ENCODE data around the gene IL19. TPM values are rescaled to one million over a fixed set of nuclear protein-coding genes. Genes with fewer than 3 reads are reported as not detected.

IL19 gene
- total RNA-seq, 1 experiment from 2014 or later: not detected

GRCh38 chr1:206847946-206848345, 77.4 kb downstream of the IL19 start:
- Histone ChIP-seq H3K4me2 (ENCODE audit: insufficient read depth, insufficient read length, low read length) (no peak overlapping the region), H3K23ac (ENCODE audit: insufficient read length, low read depth, low read length) (no peak overlapping the region), H3K79me1 (ENCODE audit: insufficient read depth, low read depth, low read length, poor library complexity, severe bottlenecking) (no peaks in the 10 kb centered on the region), H3K27ac (ENCODE audit: insufficient read length, low read depth, low read length) (no peak overlapping the region), H4K8ac (replicated peaks; ENCODE audit: insufficient read length, low read depth, low read length) (no peak overlapping the region), H3T11ph (ENCODE audit: low read length) (no peak overlapping the region), H2BK12ac (ENCODE audit: insufficient read length, low read depth, low read length) (no peak overlapping the region), H2AFZ (ENCODE audit: low read length) (no peak overlapping the region), H2AK5ac (ENCODE audit: insufficient read length, low read length) (no peak overlapping the region), H2BK120ac (ENCODE audit: low read depth, low read length, poor library complexity, severe bottlenecking) (no peak overlapping the region), H2BK15ac (ENCODE audit: low read depth, low read length) (no peak overlapping the region), H4K91ac (ENCODE audit: insufficient read length, low read depth, low read length) (no peak overlapping the region), H3K9me3 (ENCODE audit: control insufficient read depth, low read depth, low read length) (no peaks in the 10 kb centered on the region), H3K56ac (ENCODE audit: insufficient read length, low read depth, low read length) (no peak overlapping the region), H3K4me1 (ENCODE audit: insufficient read depth, low read length) (no peaks in the 10 kb centered on the region), H3K27me3 (ENCODE audit: insufficient read depth, low read length) (no peaks in the 10 kb centered on the region), H3K18ac (ENCODE audit: insufficient read length, low read depth, low read length) (no peak overlapping the region), H3K4ac (ENCODE audit: low read depth, low read length) (no peak overlapping the region), H3K14ac (ENCODE audit: insufficient read depth, low read length) (no peak overlapping the region), H2BK5ac (ENCODE audit: insufficient read length, low read length) (no peak overlapping the region), H4K20me1 (ENCODE audit: control insufficient read depth, insufficient read depth, insufficient read length) (no peaks in the 10 kb centered on the region), H4K5ac (ENCODE audit: insufficient read length, low read depth, low read length) (no peak overlapping the region), H2BK20ac (ENCODE audit: low read depth, low read length, poor library complexity, severe bottlenecking) (no peak overlapping the region), H3K79me2 (ENCODE audit: insufficient read depth, low read length) (no peaks in the 10 kb centered on the region), H3K23me2 (ENCODE audit: insufficient read length, low read depth, low read length, poor library complexity, severe bottlenecking) (peaks cover 2% of the 10 kb centered on the region), H3K9ac (ENCODE audit: extremely low read depth, insufficient read length, low read length) (no peak overlapping the region)
- Mint-ChIP-seq H3K27ac (no peak overlapping the region; a peak in 1 of 7 replicates), H3K4me3 (no peak overlapping the region), H3K27me3 (ENCODE audit: low read depth) (peaks cover 20% of the 10 kb centered on the region), H3K36me3 (ENCODE audit: insufficient read depth in 1 of 3, low read depth in 3 of 3) (peaks cover 0 to 11% (median 0%) of the 10 kb centered on the region in 3 experiments; a peak in 3 of 7 replicates), H3K9me3 (peaks cover 11 to 17% of the 10 kb centered on the region in 2 experiments), H3K4me1 (no peaks in the 10 kb centered on the region)
- no peak for TF ChIP-seq CTCF (conservative IDR thresholded peaks at IDR 0.05)
- WGBS (ENCODE audit: extremely low coverage, insufficient read length, low lambda C conversion rate): no CpG with 5 or more reads among the region's 1 CpG
- DNase-seq: no peak

All from H9 (cell line).